A549 (cell line): ENCODE data around the gene AP3B2.

Source experiments
- CEBPB ChIP-seq, 2 experiments: fragments of >200 bp in 1 of 2; sonication (Bioruptor Twin) in 1 of 2; formaldehyde crosslinking in 1 of 2; IDR thresholded peaks; 2 replicates each; pipeline ENCODE4 v1.6.1; 2012 to 2016
- ESRRA ChIP-seq: fragments of 150-350 bp; IDR thresholded peaks from 2 replicates; pipeline ENCODE4 v1.6.1; 2014; ENCODE audit warnings: mild to moderate bottlenecking, low read length, borderline replicate concordance
- HDAC2 ChIP-seq: fragments of 200-600 bp; sonication (generic); IDR thresholded peaks from 2 replicates; pipeline ENCODE4 v1.6.1; 2016
- KDM1A ChIP-seq: fragments of 200-600 bp; sonication (generic); IDR thresholded peaks from 2 replicates; pipeline ENCODE4 v1.6.1; 2016; ENCODE audit warnings: low read depth, mild to moderate bottlenecking
- NR3C1 ChIP-seq: fragments of >200 bp; sonication (Bioruptor Twin); formaldehyde crosslinking; IDR thresholded peaks from 3 replicates; pipeline ENCODE4 v1.6.1; 2017
- PHF8 ChIP-seq: fragments of 200-600 bp; sonication (generic); IDR thresholded peaks from 2 replicates; pipeline ENCODE4 v1.6.1; 2016; ENCODE audit warnings: low read depth, mild to moderate bottlenecking, antibody characterized with exemption, moderate library complexity, borderline replicate concordance
- POLR2AphosphoS2 ChIP-seq: conservative IDR thresholded peaks from 2 replicates; pipeline ENCODE4 v1.6.1; 2012; ENCODE audit warnings: low read length, improper control_type of control experiment, inconsistent platforms
- RAD21 ChIP-seq, 2 experiments: fragments of >200 bp in 1 of 2; sonication (Bioruptor Twin) in 1 of 2; formaldehyde crosslinking in 1 of 2; IDR thresholded peaks in 1 of 2; conservative IDR thresholded peaks in 1 of 2; 2 replicates in 1 of 2; 3 replicates in 1 of 2; pipeline ENCODE4 v1.6.1; 2012 to 2018; ENCODE audit warnings: inconsistent platforms in 1 of 2
- REST ChIP-seq: fragments of 200-600 bp; sonication (generic); IDR thresholded peaks from 2 replicates; pipeline ENCODE4 v1.6.1; 2016; ENCODE audit warnings: antibody characterized with exemption, mild to moderate bottlenecking, moderate library complexity
- TF ChIP-seq, protein P1 (sequence below): fragments of >200 bp; sonication (Bioruptor Twin); formaldehyde crosslinking; IDR thresholded peaks from 3 replicates; pipeline ENCODE4 v1.5.1; 2016
- TF ChIP-seq, protein P2 (sequence below): fragments of 150-350 bp; IDR thresholded peaks from 2 replicates; pipeline ENCODE4 v1.6.1; 2014; ENCODE audit warnings: low read depth, mild to moderate bottlenecking, low read length

- TF ChIP-seq, protein P1, sequence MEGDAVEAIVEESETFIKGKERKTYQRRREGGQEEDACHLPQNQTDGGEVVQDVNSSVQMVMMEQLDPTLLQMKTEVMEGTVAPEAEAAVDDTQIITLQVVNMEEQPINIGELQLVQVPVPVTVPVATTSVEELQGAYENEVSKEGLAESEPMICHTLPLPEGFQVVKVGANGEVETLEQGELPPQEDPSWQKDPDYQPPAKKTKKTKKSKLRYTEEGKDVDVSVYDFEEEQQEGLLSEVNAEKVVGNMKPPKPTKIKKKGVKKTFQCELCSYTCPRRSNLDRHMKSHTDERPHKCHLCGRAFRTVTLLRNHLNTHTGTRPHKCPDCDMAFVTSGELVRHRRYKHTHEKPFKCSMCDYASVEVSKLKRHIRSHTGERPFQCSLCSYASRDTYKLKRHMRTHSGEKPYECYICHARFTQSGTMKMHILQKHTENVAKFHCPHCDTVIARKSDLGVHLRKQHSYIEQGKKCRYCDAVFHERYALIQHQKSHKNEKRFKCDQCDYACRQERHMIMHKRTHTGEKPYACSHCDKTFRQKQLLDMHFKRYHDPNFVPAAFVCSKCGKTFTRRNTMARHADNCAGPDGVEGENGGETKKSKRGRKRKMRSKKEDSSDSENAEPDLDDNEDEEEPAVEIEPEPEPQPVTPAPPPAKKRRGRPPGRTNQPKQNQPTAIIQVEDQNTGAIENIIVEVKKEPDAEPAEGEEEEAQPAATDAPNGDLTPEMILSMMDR, result no peak
- no peak for TF ChIP-seq PHF8
- TF ChIP-seq, protein P2, sequence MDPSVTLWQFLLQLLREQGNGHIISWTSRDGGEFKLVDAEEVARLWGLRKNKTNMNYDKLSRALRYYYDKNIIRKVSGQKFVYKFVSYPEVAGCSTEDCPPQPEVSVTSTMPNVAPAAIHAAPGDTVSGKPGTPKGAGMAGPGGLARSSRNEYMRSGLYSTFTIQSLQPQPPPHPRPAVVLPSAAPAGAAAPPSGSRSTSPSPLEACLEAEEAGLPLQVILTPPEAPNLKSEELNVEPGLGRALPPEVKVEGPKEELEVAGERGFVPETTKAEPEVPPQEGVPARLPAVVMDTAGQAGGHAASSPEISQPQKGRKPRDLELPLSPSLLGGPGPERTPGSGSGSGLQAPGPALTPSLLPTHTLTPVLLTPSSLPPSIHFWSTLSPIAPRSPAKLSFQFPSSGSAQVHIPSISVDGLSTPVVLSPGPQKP, result no peak
- no peak for TF ChIP-seq POLR2AphosphoS2
- TF ChIP-seq CEBPB (IDR thresholded peaks at IDR 0.05), result no peak
- no peak for TF ChIP-seq ESRRA
- no peak for TF ChIP-seq RAD21 (conservative IDR thresholded peaks at IDR 0.05 in 1 of 2, IDR thresholded peaks at IDR 0.05 in 1 of 2)
- no peak for TF ChIP-seq REST
- TF ChIP-seq NR3C1, result no peak
- TF ChIP-seq KDM1A, result no peak
- TF ChIP-seq HDAC2, result no peak
Measured at GRCh38 chr15:82739086-82739485, 29.4 kb upstream of the AP3B2 start.
